NB4 (cell line): ENCODE measurements around the gene SLC35E4.

Source experiments
- CTCF ChIP-seq: IDR thresholded peaks from one replicate; pipeline ENCODE4 v1.5.1; 2012; ENCODE audit warnings: low read depth, low read length
- MYC ChIP-seq: IDR thresholded peaks from 2 replicates; pipeline ENCODE4 v1.6.1; 2011; ENCODE audit warnings: low read depth, low read length
- POLR2A ChIP-seq: IDR thresholded peaks from 2 replicates; pipeline ENCODE4 v1.6.1; 2011; ENCODE audit warnings: mild to moderate bottlenecking; ENCODE audit not compliant: insufficient read length; ENCODE audit errors: extremely low read depth
- TF ChIP-seq, protein P1 (sequence below): IDR thresholded peaks from 2 replicates; pipeline ENCODE4 v1.6.1; 2011; ENCODE audit warnings: low read depth, low read length

DNA sequence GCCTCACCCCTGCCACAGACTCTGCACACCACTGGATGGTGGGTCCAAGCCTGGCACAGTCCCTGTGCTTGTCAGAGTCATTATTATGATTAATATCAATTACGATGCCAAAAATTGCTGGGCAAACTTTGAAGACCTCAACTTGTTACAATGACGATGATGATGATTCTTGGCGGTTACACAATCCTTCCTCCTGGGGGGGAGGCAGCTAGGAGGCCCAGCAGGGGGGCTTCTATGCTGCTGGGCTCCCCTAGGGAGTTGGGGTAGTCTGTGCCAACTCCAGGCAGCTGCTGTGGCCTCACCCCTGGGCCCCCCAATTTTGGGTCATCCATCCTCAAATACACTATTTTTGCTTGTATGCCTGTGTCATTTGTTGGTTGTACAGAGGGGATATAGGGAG, 12.0 kb downstream of the SLC35E4 start:
- TF ChIP-seq POLR2A, result no peak
- TF ChIP-seq CTCF, result no peak
- TF ChIP-seq, protein P1, sequence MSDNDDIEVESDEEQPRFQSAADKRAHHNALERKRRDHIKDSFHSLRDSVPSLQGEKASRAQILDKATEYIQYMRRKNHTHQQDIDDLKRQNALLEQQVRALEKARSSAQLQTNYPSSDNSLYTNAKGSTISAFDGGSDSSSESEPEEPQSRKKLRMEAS, result no peak
- TF ChIP-seq MYC, result no peak
